Breast epithelium (tissue), 3 donors: Measurements from ENCODE around the gene CPXM2.

Experiments
- POLR2A ChIP-seq: fragments of 450-650 bp; IDR thresholded peaks from one replicate; pipeline ENCODE4 v1.6.1; 2016; ENCODE audit warnings: antibody characterized with exemption, mild to moderate bottlenecking, moderate library complexity
- POLR2AphosphoS5 ChIP-seq, 3 donors: sonication (generic); formaldehyde crosslinking; IDR thresholded peaks; one replicate each; pipeline ENCODE4 v1.6.1; 2017; ENCODE audit warnings: antibody characterized with exemption in 3 of 3
- TF ChIP-seq, protein P1 (sequence below), 3 donors: fragments of 450-650 bp; IDR thresholded peaks; one replicate each; pipeline ENCODE4 v1.5.1; 2016 to 2017; ENCODE audit warnings: antibody characterized with exemption in 3 of 3, mild to moderate bottlenecking in 3 of 3, moderate library complexity in 3 of 3

GRCh38 chr10:123863183-123863575, 28.4 kb downstream of the CPXM2 start:
- TF ChIP-seq, protein P1, sequence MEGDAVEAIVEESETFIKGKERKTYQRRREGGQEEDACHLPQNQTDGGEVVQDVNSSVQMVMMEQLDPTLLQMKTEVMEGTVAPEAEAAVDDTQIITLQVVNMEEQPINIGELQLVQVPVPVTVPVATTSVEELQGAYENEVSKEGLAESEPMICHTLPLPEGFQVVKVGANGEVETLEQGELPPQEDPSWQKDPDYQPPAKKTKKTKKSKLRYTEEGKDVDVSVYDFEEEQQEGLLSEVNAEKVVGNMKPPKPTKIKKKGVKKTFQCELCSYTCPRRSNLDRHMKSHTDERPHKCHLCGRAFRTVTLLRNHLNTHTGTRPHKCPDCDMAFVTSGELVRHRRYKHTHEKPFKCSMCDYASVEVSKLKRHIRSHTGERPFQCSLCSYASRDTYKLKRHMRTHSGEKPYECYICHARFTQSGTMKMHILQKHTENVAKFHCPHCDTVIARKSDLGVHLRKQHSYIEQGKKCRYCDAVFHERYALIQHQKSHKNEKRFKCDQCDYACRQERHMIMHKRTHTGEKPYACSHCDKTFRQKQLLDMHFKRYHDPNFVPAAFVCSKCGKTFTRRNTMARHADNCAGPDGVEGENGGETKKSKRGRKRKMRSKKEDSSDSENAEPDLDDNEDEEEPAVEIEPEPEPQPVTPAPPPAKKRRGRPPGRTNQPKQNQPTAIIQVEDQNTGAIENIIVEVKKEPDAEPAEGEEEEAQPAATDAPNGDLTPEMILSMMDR (IDR thresholded peaks at IDR 0.05), result no peak
- TF ChIP-seq POLR2A (no peak), POLR2AphosphoS5 (IDR thresholded peaks at IDR 0.05) (no peak)
